Tibial nerve (tissue), 4 donors: ENCODE measurements around the gene CPXM2. TPM values are rescaled to one million over a fixed set of nuclear protein-coding genes. Genes with fewer than 3 reads are reported as not detected.

Experiments used
- DNase-seq, 2 donors: peaks; one replicate each; pipeline ENCODE4 v3.0.0-alpha.2; 2019; ENCODE audit warnings: low spot score in 2 of 2
- H3K27ac ChIP-seq, 4 donors: fragments of 200-600 bp; sonication (generic) in 3 of 4; one replicate each; pipeline ENCODE4 v1.5.1; 2017 to 2019; ENCODE audit warnings: mild to moderate bottlenecking in 1 of 4
- H3K27me3 ChIP-seq, 2 donors: fragments of 200-600 bp; sonication (generic) in 1 of 2; one replicate each; pipeline versions ENCODE4 v1.5.1 to v1.6.0; 2017 to 2019
- H3K36me3 ChIP-seq, 3 donors: fragments of 200-600 bp; sonication (generic); one replicate each; pipeline ENCODE4 v1.5.1; 2018 to 2019
- H3K4me1 ChIP-seq, 4 donors: fragments of 200-600 bp; sonication (generic) in 3 of 4; one replicate each; pipeline ENCODE4 v1.5.1; 2017 to 2019
- H3K4me3 ChIP-seq, 4 donors: fragments of 200-600 bp; sonication (generic) in 3 of 4; one replicate each; pipeline ENCODE4 v1.5.1; 2017 to 2019; ENCODE audit warnings: mild to moderate bottlenecking in 1 of 4, moderate library complexity in 1 of 4
- H3K9me3 ChIP-seq, 4 donors: fragments of 200-600 bp; sonication (generic) in 3 of 4; one replicate each; pipeline ENCODE4 v1.5.1; 2017 to 2019
- CTCF ChIP-seq, 5 experiments: fragments of 200-600 bp in 3 of 5; fragments of 450-650 bp in 2 of 5; sonication (generic) in 3 of 5; IDR thresholded peaks; one replicate each; pipeline ENCODE4 v1.5.1; 2016 to 2019; ENCODE audit warnings: antibody characterized with exemption in 5 of 5, mild to moderate bottlenecking in 3 of 5, moderate library complexity in 2 of 5
- EP300 ChIP-seq, 2 donors: sonication (generic); formaldehyde crosslinking; IDR thresholded peaks; one replicate each; pipeline ENCODE4 v1.6.1; 2017; ENCODE audit warnings: antibody characterized with exemption in 2 of 2, mild to moderate bottlenecking in 1 of 2
- POLR2A ChIP-seq, 2 donors: fragments of 450-650 bp; IDR thresholded peaks; one replicate each; pipeline ENCODE4 v1.6.1; 2017; ENCODE audit warnings: antibody characterized with exemption in 2 of 2, mild to moderate bottlenecking in 2 of 2, moderate library complexity in 2 of 2
- WGBS, 2 donors: methylation state at CpG; one replicate each; pipeline ENCODE4 v1.1.5; 2018; 5-methylcytosine and 5-hydroxymethylcytosine counted together
- total RNA-seq, 4 donors: library from RNA; depleted of rRNA; stranded (reverse); fragments of >200 nt; gene quantifications; one replicate each; pipeline ENCODE4 v1.1.0, GENCODE V29; 2016

The CPXM2 gene
- total RNA-seq, 4 donors from 2014 or later = 26.8 to 74.3 (median 37.8) TPM

- Histone ChIP-seq H3K4me3 (no peak overlapping the region), H3K4me1 (peaks cover 0 to 26% (median 0%) of the 10 kb centered on the region in 4 donors), H3K27ac (no peak overlapping the region), H3K9me3 (peaks cover 0 to 4% (median 0%) of the 10 kb centered on the region in 4 donors), H3K27me3 (no peaks in the 10 kb centered on the region), H3K36me3 (no peaks in the 10 kb centered on the region)
- 55 to 61% methylated on average over 3 to 4 of the region's 4 CpGs for WGBS, 2 donors
- DNase-seq = no peak
- TF ChIP-seq CTCF (IDR thresholded peaks at IDR 0.05) (no peak), POLR2A (IDR thresholded peaks at IDR 0.05) (no peak), EP300 (IDR thresholded peaks at IDR 0.05) (no peak)
These were observed 20.9 kb upstream of the CPXM2 start for GRCh38 chr10:123912466-123912865.

- 37 to 50% methylated on average over 9 of the region's 9 CpGs for WGBS, 2 donors
These were observed 20.3 kb upstream of the CPXM2 start for GRCh38 chr10:123911866-123912265.

GRCh38 chr10:123909866-123910265 lies 18.3 kb upstream of the CPXM2 start:
- DNase-seq = no peak
- no peak for TF ChIP-seq EP300 (IDR thresholded peaks at IDR 0.05)
- TF ChIP-seq POLR2A (IDR thresholded peaks at IDR 0.05) = no peak
- no peak for TF ChIP-seq CTCF (IDR thresholded peaks at IDR 0.05)
- WGBS, 2 donors = 79 to 86% methylated on average over 7 to 8 of the region's 8 CpGs
- peaks cover 0 to 4% (median 0%) of the 10 kb centered on the region in 4 donors for H3K9me3 ChIP-seq
- H3K27me3 ChIP-seq = no peaks in the 10 kb centered on the region
- H3K4me1 ChIP-seq = peaks cover 0 to 25% (median 0%) of the 10 kb centered on the region in 4 donors
- H3K4me3 ChIP-seq = no peak overlapping the region
- H3K36me3 ChIP-seq = no peaks in the 10 kb centered on the region
- H3K27ac ChIP-seq = no peak overlapping the region

More at GRCh38 chr10:123911866-123912265, 20.3 kb upstream of the CPXM2 start:
- Histone ChIP-seq H3K4me3 (no peak overlapping the region), H3K4me1 (peaks cover 0 to 26% (median 0%) of the 10 kb centered on the region in 4 donors), H3K36me3 (no peaks in the 10 kb centered on the region), H3K27ac (no peak overlapping the region), H3K27me3 (no peaks in the 10 kb centered on the region), H3K9me3 (peaks cover 0 to 4% (median 0%) of the 10 kb centered on the region in 4 donors)
- TF ChIP-seq EP300 (IDR thresholded peaks at IDR 0.05) = no peak
- no peak for TF ChIP-seq POLR2A (IDR thresholded peaks at IDR 0.05)
- no peak for TF ChIP-seq CTCF (IDR thresholded peaks at IDR 0.05)
- DNase-seq = no peak

- 61 to 73% methylated on average over 5 of the region's 5 CpGs for whole genome bisulfite sequencing, 2 donors
- no peak for DNase-seq
- Histone ChIP-seq H3K4me3 (no peak overlapping the region), H3K36me3 (no peaks in the 10 kb centered on the region), H3K27ac (no peak overlapping the region), H3K9me3 (peaks cover 0 to 4% (median 0%) of the 10 kb centered on the region in 4 donors), H3K27me3 (no peaks in the 10 kb centered on the region), H3K4me1 (peaks cover 0 to 21% (median 0%) of the 10 kb centered on the region in 4 donors)
- TF ChIP-seq EP300 (IDR thresholded peaks at IDR 0.05) (no peak), CTCF (IDR thresholded peaks at IDR 0.05) (no peak)
These were observed 17.8 kb upstream of the CPXM2 start for GRCh38 chr10:123909426-123909825.

GRCh38 chr10:123908379-123908778 lies 16.8 kb upstream of the CPXM2 start:
- no peak overlapping the region for H3K27ac ChIP-seq
- H3K27me3 ChIP-seq = no peaks in the 10 kb centered on the region
- no peak for TF ChIP-seq CTCF (IDR thresholded peaks at IDR 0.05)
- 74 to 84% methylated on average over 3 to 4 of the region's 4 CpGs for WGBS, 2 donors
- peaks cover 0 to 4% (median 0%) of the 10 kb centered on the region in 4 donors for H3K9me3 ChIP-seq
- no peak overlapping the region for H3K4me3 ChIP-seq
- no peak for DNase-seq
- H3K36me3 ChIP-seq = no peaks in the 10 kb centered on the region
- peaks cover 0 to 10% (median 0%) of the 10 kb centered on the region in 4 donors for H3K4me1 ChIP-seq
